A549 (cell line): ENCODE results near the gene BMPER. TPM values are rescaled to one million over a fixed set of nuclear protein-coding genes. Genes with fewer than 3 reads are reported as not detected.

Experiments used
- ATAC-seq, 2 experiments: fragments of 200-7000 bp in 1 of 2; fragments of >200 bp in 1 of 2; cut with Nextera tagmentation in 1 of 2; cut with Tn5 transposase in 1 of 2; 3 replicates each; pipeline versions ENCODE4 v1.8.0 to v1.9.1; 2018 to 2020; ENCODE audit warnings: mild to moderate bottlenecking in 1 of 2, moderate library complexity in 1 of 2
- CTCF ChIA-PET: fragments of 300-600 bp; sonication (Branson Sonifier 250); formaldehyde crosslinking; extraction: SDS; loops from one replicate; lab custom pipeline; 2021; ENCODE audit warnings: antibody characterized with exemption, inconsistent platforms; lab: Yijun Ruan, JAX
- POLR2A ChIA-PET: fragments of 350-600 bp; formaldehyde crosslinking; extraction: SDS; loops from one replicate; lab custom pipeline; 2021; ENCODE audit warnings: antibody characterized with exemption, inconsistent platforms; lab: Yijun Ruan, JAX
- DNase-seq, 2 experiments: peaks; one replicate each; pipeline versions ENCODE4 v3.0.0 to v3.0.0-alpha.2; 2011 to 2016; ENCODE audit warnings: low read depth in 1 of 2, low spot score in 1 of 2
- FAIRE-seq: peaks from 2 replicates; lab custom pipeline; 2011; peaks lifted over from hg19 to GRCh38; lab: Jason Lieb, UNC
- H3K27ac ChIP-seq, 2 experiments: fragments of >200 bp; sonication (Bioruptor Twin); formaldehyde crosslinking; 3 replicates each; pipeline ENCODE4 v1.5.1; 2016 to 2017
- H3K4me1 ChIP-seq: fragments of >200 bp; sonication (Bioruptor Twin); formaldehyde crosslinking; 3 replicates; pipeline ENCODE4 v1.6.1; 2016
- H3K4me2 ChIP-seq: fragments of >200 bp; sonication (Bioruptor Twin); formaldehyde crosslinking; 3 replicates; pipeline ENCODE4 v1.6.1; 2016
- H3K4me3 ChIP-seq: fragments of >200 bp; sonication (Bioruptor Twin); formaldehyde crosslinking; 3 replicates; pipeline ENCODE4 v1.5.1; 2016
- H3K9me3 ChIP-seq: fragments of >200 bp; sonication (Bioruptor Twin); formaldehyde crosslinking; 3 replicates; pipeline ENCODE4 v1.6.1; 2016
- CBX8 ChIP-seq: fragments of 200-600 bp; sonication (generic); IDR thresholded peaks from 2 replicates; pipeline ENCODE4 v1.6.1; 2016
- CHD2 ChIP-seq: fragments of 150-350 bp; IDR thresholded peaks from 2 replicates; pipeline ENCODE4 v1.6.1; 2014; ENCODE audit warnings: low read length; ENCODE audit not compliant: partially characterized antibody
- EP300 ChIP-seq, 2 experiments: fragments of >200 bp; sonication (Bioruptor Twin); formaldehyde crosslinking; IDR thresholded peaks; 2 replicates in 1 of 2; 3 replicates in 1 of 2; pipeline ENCODE4 v1.6.1; 2016 to 2017
- ESRRA ChIP-seq: fragments of 150-350 bp; IDR thresholded peaks from 2 replicates; pipeline ENCODE4 v1.6.1; 2014; ENCODE audit warnings: mild to moderate bottlenecking, low read length, borderline replicate concordance
- FOSL2 ChIP-seq, 2 experiments: fragments of 450-650 bp in 1 of 2; fragments of >200 bp in 1 of 2; sonication (Bioruptor Twin) in 1 of 2; formaldehyde crosslinking; IDR thresholded peaks; 2 replicates each; pipeline versions ENCODE4 v1.5.0 to v1.6.1; 2016 to 2020; ENCODE audit warnings: mild to moderate bottlenecking in 1 of 2, moderate library complexity in 1 of 2
- FOXS1 ChIP-seq: fragments of 250-450 bp; sonication (Bioruptor Pico); IDR thresholded peaks from 2 replicates; pipeline ENCODE4 v1.5.0; 2020; ENCODE audit warnings: mild to moderate bottlenecking, moderate library complexity
- HEYL ChIP-seq: fragments of 250-450 bp; sonication (Bioruptor Pico); IDR thresholded peaks from 2 replicates; pipeline ENCODE4 v1.8.0; 2021; ENCODE audit warnings: mild to moderate bottlenecking, moderate library complexity
- HOXB13 ChIP-seq: fragments of 250-450 bp; sonication (Bioruptor Pico); IDR thresholded peaks from 2 replicates; pipeline ENCODE4 v1.5.0; 2020; ENCODE audit warnings: low read depth, mild to moderate bottlenecking, moderate library complexity
- JUNB ChIP-seq: fragments of >200 bp; sonication (Bioruptor Twin); formaldehyde crosslinking; IDR thresholded peaks from 2 replicates; pipeline ENCODE4 v1.6.1; 2016
- MAZ ChIP-seq: fragments of 150-350 bp; IDR thresholded peaks from 2 replicates; pipeline ENCODE4 v1.6.1; 2014; ENCODE audit warnings: antibody characterized with exemption, low read depth, low read length, borderline replicate concordance
- NFE2L2 ChIP-seq: fragments of 150-350 bp; conservative IDR thresholded peaks from 2 replicates; pipeline ENCODE4 v1.6.1; 2014; ENCODE audit warnings: low read length
- NR3C1 ChIP-seq: fragments of >200 bp; sonication (Bioruptor Twin); formaldehyde crosslinking; IDR thresholded peaks from 3 replicates; pipeline ENCODE4 v1.6.1; 2017
- RAD21 ChIP-seq, 2 experiments: fragments of >200 bp in 1 of 2; sonication (Bioruptor Twin) in 1 of 2; formaldehyde crosslinking in 1 of 2; IDR thresholded peaks in 1 of 2; conservative IDR thresholded peaks in 1 of 2; 2 replicates in 1 of 2; 3 replicates in 1 of 2; pipeline ENCODE4 v1.6.1; 2012 to 2018; ENCODE audit warnings: inconsistent platforms in 1 of 2
- RARB ChIP-seq: fragments of 250-450 bp; sonication (Bioruptor Pico); IDR thresholded peaks from 2 replicates; pipeline ENCODE4 v1.8.0; 2021; ENCODE audit warnings: mild to moderate bottlenecking, moderate library complexity
- RCOR1 ChIP-seq: fragments of 150-350 bp; IDR thresholded peaks from 2 replicates; pipeline ENCODE4 v1.6.1; 2014; ENCODE audit warnings: antibody characterized with exemption, low read length, low read depth
- TFCP2L1 ChIP-seq: fragments of 250-450 bp; sonication (Bioruptor Pico); IDR thresholded peaks from 2 replicates; pipeline ENCODE4 v1.5.0; 2021; ENCODE audit warnings: mild to moderate bottlenecking
- WGBS: methylation state at CpG from one replicate; pipeline ENCODE4 v1.1.6; 2017; ENCODE audit errors: missing lambda C conversion rate; 5-methylcytosine and 5-hydroxymethylcytosine counted together
- polyA plus RNA-seq, 4 experiments: library from polyadenylated mRNA; depleted of rRNA in 3 of 4; stranded (reverse); fragments of >200 nt; fragmentation: RNase III in 1 of 4; extraction: RNeasy Plus Mini Kit Qiagen cat#74134 plus additional on column Dnase treatment in 1 of 4; gene quantifications; 2 replicates in 3 of 4; 3 replicates in 1 of 4; pipeline ENCODE4 v1.2.3, GENCODE V29; 2011 to 2017
- TF ChIP-seq, protein P1 (sequence below): IDR thresholded peaks from 2 replicates; pipeline ENCODE4 v1.6.1; 2012
- TF ChIP-seq, protein P2 (sequence below): fragments of >200 bp; sonication (Bioruptor Twin); formaldehyde crosslinking; IDR thresholded peaks from 3 replicates; pipeline ENCODE4 v1.5.1; 2016
- TF ChIP-seq, protein P3 (sequence below): fragments of 150-350 bp; IDR thresholded peaks from 2 replicates; pipeline ENCODE4 v1.6.1; 2014; ENCODE audit warnings: low read depth, mild to moderate bottlenecking, low read length
- TF ChIP-seq, protein P4 (sequence below): fragments of 200-600 bp; sonication (generic); IDR thresholded peaks from 2 replicates; pipeline ENCODE4 v1.6.1; 2016; ENCODE audit warnings: antibody characterized with exemption, mild to moderate bottlenecking, moderate library complexity

Gene BMPER
- polyA plus RNA-seq, 2 of the 4 experiments (the other 2 are of a cell fraction), result 5.0 to 5.8 TPM

DNA sequence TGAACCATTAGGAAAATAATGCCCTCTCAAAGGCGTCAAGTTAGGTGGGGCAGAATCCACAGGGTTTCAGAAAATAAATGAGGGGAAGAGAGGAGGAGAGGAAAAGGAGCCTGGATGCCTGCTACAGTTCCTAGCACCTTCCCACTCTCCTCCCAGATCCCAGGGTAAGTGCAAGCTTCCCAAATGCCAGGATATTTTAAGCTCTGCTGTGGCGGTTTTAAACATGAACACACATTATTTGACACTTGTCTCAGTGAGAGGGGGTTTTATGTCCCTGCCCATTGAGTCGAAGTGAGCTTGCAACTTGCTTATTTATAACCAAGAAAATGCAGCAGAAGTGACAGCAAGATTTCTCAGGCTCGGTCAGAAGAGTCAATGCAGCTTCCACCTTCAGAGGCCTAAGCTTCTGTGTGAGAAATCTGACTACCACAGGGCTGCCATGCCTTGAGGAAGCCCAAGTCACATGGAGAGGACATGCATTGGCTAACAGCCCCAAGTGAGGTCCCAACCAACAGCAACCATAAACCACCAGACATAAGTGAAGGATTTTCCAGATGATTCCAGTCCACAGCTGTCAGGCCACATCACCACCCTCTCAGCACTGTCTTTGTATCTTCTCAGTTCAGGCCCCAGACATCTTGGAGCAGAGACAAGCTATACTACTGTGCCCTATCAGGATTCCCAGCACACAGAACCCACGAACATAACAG, 17.9 kb upstream of the BMPER start:
- Histone ChIP-seq H3K4me2 (no peak overlapping the region), H3K27ac (0 out of 6 replicates have a peak overlapping the region, but pooled peaks of 1 of the 2 experiments have one; percentile 11), H3K4me3 (no peak overlapping the region), H3K9me3 (no peaks in the 10 kb centered on the region), H3K4me1 (0 out of 3 replicates have a peak, but pooled peaks cover 4% of the 10 kb centered on the region)
- CTCF ChIA-PET, result interaction anchor here (0.5 to 6.1 kb wide), 11 partner anchors 8 to 701 kb away, joined by 3 to 67 read pairs (median 3); partner anchors contain the start of gene BMPER
- no peak for ATAC-seq
- FAIRE-seq, result no peak
- no peak for TF ChIP-seq TFCP2L1 (CRISPR knock-in tag)
- no peak for TF ChIP-seq JUNB
- TF ChIP-seq, protein P1, sequence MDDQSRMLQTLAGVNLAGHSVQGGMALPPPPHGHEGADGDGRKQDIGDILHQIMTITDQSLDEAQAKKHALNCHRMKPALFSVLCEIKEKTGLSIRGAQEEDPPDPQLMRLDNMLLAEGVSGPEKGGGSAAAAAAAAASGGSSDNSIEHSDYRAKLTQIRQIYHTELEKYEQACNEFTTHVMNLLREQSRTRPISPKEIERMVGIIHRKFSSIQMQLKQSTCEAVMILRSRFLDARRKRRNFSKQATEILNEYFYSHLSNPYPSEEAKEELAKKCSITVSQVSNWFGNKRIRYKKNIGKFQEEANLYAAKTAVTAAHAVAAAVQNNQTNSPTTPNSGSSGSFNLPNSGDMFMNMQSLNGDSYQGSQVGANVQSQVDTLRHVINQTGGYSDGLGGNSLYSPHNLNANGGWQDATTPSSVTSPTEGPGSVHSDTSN, result no peak
- no peak for TF ChIP-seq CBX8
- no peak for TF ChIP-seq EP300 (IDR thresholded peaks at IDR 0.05)
- no peak for TF ChIP-seq CHD2
- no peak for TF ChIP-seq FOXS1 (CRISPR knock-in tag)
- no peak for TF ChIP-seq NFE2L2
- TF ChIP-seq, protein P2, sequence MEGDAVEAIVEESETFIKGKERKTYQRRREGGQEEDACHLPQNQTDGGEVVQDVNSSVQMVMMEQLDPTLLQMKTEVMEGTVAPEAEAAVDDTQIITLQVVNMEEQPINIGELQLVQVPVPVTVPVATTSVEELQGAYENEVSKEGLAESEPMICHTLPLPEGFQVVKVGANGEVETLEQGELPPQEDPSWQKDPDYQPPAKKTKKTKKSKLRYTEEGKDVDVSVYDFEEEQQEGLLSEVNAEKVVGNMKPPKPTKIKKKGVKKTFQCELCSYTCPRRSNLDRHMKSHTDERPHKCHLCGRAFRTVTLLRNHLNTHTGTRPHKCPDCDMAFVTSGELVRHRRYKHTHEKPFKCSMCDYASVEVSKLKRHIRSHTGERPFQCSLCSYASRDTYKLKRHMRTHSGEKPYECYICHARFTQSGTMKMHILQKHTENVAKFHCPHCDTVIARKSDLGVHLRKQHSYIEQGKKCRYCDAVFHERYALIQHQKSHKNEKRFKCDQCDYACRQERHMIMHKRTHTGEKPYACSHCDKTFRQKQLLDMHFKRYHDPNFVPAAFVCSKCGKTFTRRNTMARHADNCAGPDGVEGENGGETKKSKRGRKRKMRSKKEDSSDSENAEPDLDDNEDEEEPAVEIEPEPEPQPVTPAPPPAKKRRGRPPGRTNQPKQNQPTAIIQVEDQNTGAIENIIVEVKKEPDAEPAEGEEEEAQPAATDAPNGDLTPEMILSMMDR, result no peak
- TF ChIP-seq, protein P3, sequence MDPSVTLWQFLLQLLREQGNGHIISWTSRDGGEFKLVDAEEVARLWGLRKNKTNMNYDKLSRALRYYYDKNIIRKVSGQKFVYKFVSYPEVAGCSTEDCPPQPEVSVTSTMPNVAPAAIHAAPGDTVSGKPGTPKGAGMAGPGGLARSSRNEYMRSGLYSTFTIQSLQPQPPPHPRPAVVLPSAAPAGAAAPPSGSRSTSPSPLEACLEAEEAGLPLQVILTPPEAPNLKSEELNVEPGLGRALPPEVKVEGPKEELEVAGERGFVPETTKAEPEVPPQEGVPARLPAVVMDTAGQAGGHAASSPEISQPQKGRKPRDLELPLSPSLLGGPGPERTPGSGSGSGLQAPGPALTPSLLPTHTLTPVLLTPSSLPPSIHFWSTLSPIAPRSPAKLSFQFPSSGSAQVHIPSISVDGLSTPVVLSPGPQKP, result no peak
- no peak for TF ChIP-seq RARB (CRISPR knock-in tag)
- TF ChIP-seq NR3C1, result no peak
- no peak for TF ChIP-seq FOSL2 (IDR thresholded peaks at IDR 0.05)
- TF ChIP-seq FOSL2 (CRISPR knock-in tag; IDR thresholded peaks at IDR 0.05), result no peak
- TF ChIP-seq RCOR1, result no peak
- no peak for TF ChIP-seq ESRRA
- no peak for TF ChIP-seq HEYL
- no peak for TF ChIP-seq MAZ
- TF ChIP-seq, protein P4, sequence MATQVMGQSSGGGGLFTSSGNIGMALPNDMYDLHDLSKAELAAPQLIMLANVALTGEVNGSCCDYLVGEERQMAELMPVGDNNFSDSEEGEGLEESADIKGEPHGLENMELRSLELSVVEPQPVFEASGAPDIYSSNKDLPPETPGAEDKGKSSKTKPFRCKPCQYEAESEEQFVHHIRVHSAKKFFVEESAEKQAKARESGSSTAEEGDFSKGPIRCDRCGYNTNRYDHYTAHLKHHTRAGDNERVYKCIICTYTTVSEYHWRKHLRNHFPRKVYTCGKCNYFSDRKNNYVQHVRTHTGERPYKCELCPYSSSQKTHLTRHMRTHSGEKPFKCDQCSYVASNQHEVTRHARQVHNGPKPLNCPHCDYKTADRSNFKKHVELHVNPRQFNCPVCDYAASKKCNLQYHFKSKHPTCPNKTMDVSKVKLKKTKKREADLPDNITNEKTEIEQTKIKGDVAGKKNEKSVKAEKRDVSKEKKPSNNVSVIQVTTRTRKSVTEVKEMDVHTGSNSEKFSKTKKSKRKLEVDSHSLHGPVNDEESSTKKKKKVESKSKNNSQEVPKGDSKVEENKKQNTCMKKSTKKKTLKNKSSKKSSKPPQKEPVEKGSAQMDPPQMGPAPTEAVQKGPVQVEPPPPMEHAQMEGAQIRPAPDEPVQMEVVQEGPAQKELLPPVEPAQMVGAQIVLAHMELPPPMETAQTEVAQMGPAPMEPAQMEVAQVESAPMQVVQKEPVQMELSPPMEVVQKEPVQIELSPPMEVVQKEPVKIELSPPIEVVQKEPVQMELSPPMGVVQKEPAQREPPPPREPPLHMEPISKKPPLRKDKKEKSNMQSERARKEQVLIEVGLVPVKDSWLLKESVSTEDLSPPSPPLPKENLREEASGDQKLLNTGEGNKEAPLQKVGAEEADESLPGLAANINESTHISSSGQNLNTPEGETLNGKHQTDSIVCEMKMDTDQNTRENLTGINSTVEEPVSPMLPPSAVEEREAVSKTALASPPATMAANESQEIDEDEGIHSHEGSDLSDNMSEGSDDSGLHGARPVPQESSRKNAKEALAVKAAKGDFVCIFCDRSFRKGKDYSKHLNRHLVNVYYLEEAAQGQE, result no peak
- TF ChIP-seq HOXB13 (CRISPR knock-in tag), result no peak
- TF ChIP-seq RAD21 (conservative IDR thresholded peaks at IDR 0.05 in 1 of 2, IDR thresholded peaks at IDR 0.05 in 1 of 2), result no peak
- 55% methylated on average over 5 of the region's 5 CpGs for WGBS
- DNase-seq, result no peak
- POLR2A ChIA-PET, result no interaction called here
